Thyroid gland (tissue), 4 donors: ENCODE measurements around the gene SEL1L3. TPM values are rescaled to one million over a fixed set of nuclear protein-coding genes. Genes with fewer than 3 reads are reported as not detected.
"Not testable (repeated sequence)": the region's sequence is repeated elsewhere in the genome, so short reads cannot be mapped to it uniquely, and the experiment has no call there.

ENCODE experiments used
- DNase-seq, 2 donors: peaks; one replicate each; pipeline ENCODE4 v3.0.0-alpha.2; 2019
- H3K27ac ChIP-seq, 3 donors: fragments of 200-600 bp; sonication (generic); 1 replicate in 2 of 3; 2 replicates in 1 of 3; pipeline ENCODE4 v1.5.1; 2016 to 2019; ENCODE audit warnings: mild to moderate bottlenecking in 1 of 3, moderate library complexity in 1 of 3
- H3K27me3 ChIP-seq: fragments of 200-600 bp; sonication (generic); one replicate; pipeline ENCODE4 v1.5.1; 2019
- H3K36me3 ChIP-seq, 2 donors: fragments of 200-600 bp; sonication (generic); one replicate each; pipeline ENCODE4 v1.5.1; 2016 to 2019
- H3K4me1 ChIP-seq, 2 donors: fragments of 200-600 bp; sonication (generic); one replicate each; pipeline ENCODE4 v1.5.1; 2017 to 2019
- H3K4me3 ChIP-seq, 3 donors: fragments of 200-600 bp; sonication (generic); replicated peaks in 1 of 3; 1 replicate in 2 of 3; 2 replicates in 1 of 3; pipeline ENCODE4 v1.5.1; 2016; ENCODE audit warnings: mild to moderate bottlenecking in 1 of 3
- H3K9me3 ChIP-seq: fragments of 200-600 bp; sonication (generic); one replicate; pipeline ENCODE4 v1.5.1; 2017
- CTCF ChIP-seq, 6 experiments: fragments of 200-600 bp in 3 of 6; fragments of 450-650 bp in 3 of 6; sonication (generic) in 3 of 6; IDR thresholded peaks; one replicate each; pipeline ENCODE4 v1.5.1; 2016 to 2019; ENCODE audit warnings: antibody characterized with exemption in 6 of 6, mild to moderate bottlenecking in 2 of 6, inconsistent platforms in 1 of 6, moderate library complexity in 1 of 6
- POLR2A ChIP-seq, 2 donors: fragments of 450-650 bp; IDR thresholded peaks; one replicate each; pipeline ENCODE4 v1.6.1; 2017; ENCODE audit warnings: antibody characterized with exemption in 2 of 2, mild to moderate bottlenecking in 2 of 2, moderate library complexity in 1 of 2
- WGBS, 2 donors: methylation state at CpG; one replicate each; pipeline ENCODE4 v1.1.5; 2017; 5-methylcytosine and 5-hydroxymethylcytosine counted together
- intact Hi-C: fragments of 100-400 bp; cut with DNase I; formaldehyde crosslinking; loops from one replicate; pipeline ENCODE4 v1.15.1; 2023
- total RNA-seq, 4 donors: library from RNA; depleted of rRNA; stranded (reverse); fragments of >200 nt; gene quantifications; one replicate each; pipeline ENCODE4 v1.2.3, GENCODE V29; 2016

The SEL1L3 gene
- total RNA-seq, 4 donors from 2014 or later, result 18.5 to 81.4 (median 32.4) TPM

DNA sequence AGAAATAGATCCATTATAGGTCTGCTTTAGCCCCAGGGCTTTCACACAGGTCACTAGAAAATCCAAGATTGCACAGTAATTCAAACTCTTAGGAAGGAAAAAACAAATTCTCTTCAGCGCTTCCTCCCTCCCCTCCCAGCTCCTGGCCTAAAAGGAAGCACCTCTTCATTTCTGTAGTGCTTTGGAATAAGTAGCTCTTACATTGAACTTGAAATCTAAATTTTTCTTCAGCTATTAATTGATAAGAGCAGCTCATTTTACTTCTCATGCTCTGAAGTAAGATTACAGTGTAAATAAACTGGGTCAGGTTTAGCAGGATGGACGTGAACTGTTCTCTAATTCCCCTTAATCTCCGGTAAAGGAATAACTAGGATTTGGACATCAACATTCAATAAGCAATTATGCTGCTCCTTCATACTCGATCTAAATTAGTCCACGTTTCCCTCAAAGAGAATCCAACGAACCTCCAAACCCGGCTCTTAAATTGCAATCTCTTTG, 10.9 kb upstream of the SEL1L3 start:
- 77 to 79% methylated on average over 7 of the region's 7 CpGs for WGBS, 2 donors
- Histone ChIP-seq H3K4me1 (no peaks in the 10 kb centered on the region), H3K9me3 (no peaks in the 10 kb centered on the region), H3K36me3 (no peaks in the 10 kb centered on the region), H3K4me3 (no peak overlapping the region), H3K27ac (no peak overlapping the region), H3K27me3 (no peaks in the 10 kb centered on the region)
- no peak for DNase-seq
- TF ChIP-seq POLR2A (IDR thresholded peaks at IDR 0.05) (no peak), CTCF (IDR thresholded peaks at IDR 0.05) (no peak)
- intact Hi-C loops, result no loop called here

GRCh38 chr4:25872851-25873631, 10.3 kb upstream of the SEL1L3 start:
- no peak for DNase-seq
- intact Hi-C loops, result no loop called here
- H3K27me3 ChIP-seq, result no peaks in the 10 kb centered on the region
- TF ChIP-seq CTCF (IDR thresholded peaks at IDR 0.05), result no peak
- no peak for TF ChIP-seq POLR2A (IDR thresholded peaks at IDR 0.05)
- H3K36me3 ChIP-seq, result no peaks in the 10 kb centered on the region
- no peaks in the 10 kb centered on the region for H3K4me1 ChIP-seq
- no peak overlapping the region for H3K4me3 ChIP-seq
- 81 to 85% methylated on average over 13 of the region's 13 CpGs for WGBS, 2 donors
- H3K27ac ChIP-seq, result no peak overlapping the region
- H3K9me3 ChIP-seq, result no peaks in the 10 kb centered on the region

GRCh38 chr4:25870081-25870480, 7.3 kb upstream of the SEL1L3 start:
- 92 to 95% methylated on average over 2 of the region's 2 CpGs for WGBS, 2 donors
- Histone ChIP-seq H3K27ac (no peak overlapping the region), H3K9me3 (no peaks in the 10 kb centered on the region), H3K4me1 (no peaks in the 10 kb centered on the region), H3K4me3 (no peak overlapping the region), H3K27me3 (no peaks in the 10 kb centered on the region), H3K36me3 (no peaks in the 10 kb centered on the region)
- TF ChIP-seq CTCF (IDR thresholded peaks at IDR 0.05) (no peak), POLR2A (IDR thresholded peaks at IDR 0.05) (no peak)
- intact Hi-C loops, result no loop called here
- no peak for DNase-seq

- H3K27ac ChIP-seq, result no peak overlapping the region
- no peak for DNase-seq
- no peaks in the 10 kb centered on the region for H3K36me3 ChIP-seq
- no peaks in the 10 kb centered on the region for H3K27me3 ChIP-seq
- H3K9me3 ChIP-seq, result no peaks in the 10 kb centered on the region
- H3K4me3 ChIP-seq, result no peak overlapping the region
- WGBS, 2 donors, result 59 to 75% methylated on average over 5 to 6 of the region's 6 CpGs
- no peaks in the 10 kb centered on the region for H3K4me1 ChIP-seq
- intact Hi-C loops, result no loop called here
- TF ChIP-seq CTCF (IDR thresholded peaks at IDR 0.05), result no peak
- TF ChIP-seq POLR2A (IDR thresholded peaks at IDR 0.05), result no peak
Observed at GRCh38 chr4:25867781-25868294, 5.0 kb upstream of the SEL1L3 start.

- H3K27ac ChIP-seq, intact Hi-C loops, H3K9me3 ChIP-seq, H3K4me1 ChIP-seq, H3K36me3 ChIP-seq, H3K27me3 ChIP-seq, H3K4me3 ChIP-seq, DNase-seq: not testable (repeated sequence)
- 83 to 90% methylated on average over 4 of the region's 4 CpGs for WGBS, 2 donors
Observed at GRCh38 chr4:25866401-25866800, 3.6 kb upstream of the SEL1L3 start.
